Epithelial cell of esophagus (primary cell): Measurements from ENCODE around the gene HNRNPA2B1.

ENCODE experiments used
- DNase-seq: peaks from one replicate; pipeline ENCODE4 v3.0.0; 2010; ENCODE audit warnings: low read depth
- H3K4me3 ChIP-seq: 2 replicates; pipeline ENCODE4 v1.5.1; 2011; ENCODE audit warnings: mild to moderate bottlenecking, low read length, control low read depth
- CTCF ChIP-seq: IDR thresholded peaks from 2 replicates; pipeline ENCODE4 v1.5.1; 2011; ENCODE audit warnings: low read depth, mild to moderate bottlenecking, low read length, control low read depth, inconsistent platforms; ENCODE audit not compliant: insufficient read depth; ENCODE audit errors: missing control alignments

HNRNPA2B1 gene

GRCh38 chr7:26183545-26184280 lies 16.8 kb downstream of the HNRNPA2B1 start:
- no peak for TF ChIP-seq CTCF
- DNase-seq, result no peak
- H3K4me3 ChIP-seq, result no peak overlapping the region

- no peak for DNase-seq
- no peak overlapping the region for H3K4me3 ChIP-seq
- TF ChIP-seq CTCF, result no peak
These were observed 17.8 kb downstream of the HNRNPA2B1 start for GRCh38 chr7:26182706-26183105.

- TF ChIP-seq CTCF, result no peak
- H3K4me3 ChIP-seq, result no peak overlapping the region
- no peak for DNase-seq
These were observed 18.3 kb downstream of the HNRNPA2B1 start for GRCh38 chr7:26182283-26182682.

- no peak for DNase-seq
- no peak for TF ChIP-seq CTCF
- H3K4me3 ChIP-seq, result no peak overlapping the region
These were observed 18.9 kb downstream of the HNRNPA2B1 start for GRCh38 chr7:26181474-26182227.

GRCh38 chr7:26180792-26181198 lies 19.8 kb downstream of the HNRNPA2B1 start:
- no peak for DNase-seq
- no peak overlapping the region for H3K4me3 ChIP-seq
- TF ChIP-seq CTCF, result no peak

GRCh38 chr7:26179826-26180497 lies 20.6 kb downstream of the HNRNPA2B1 start:
- DNase-seq, result no peak
- no peak for TF ChIP-seq CTCF
- no peak overlapping the region for H3K4me3 ChIP-seq
